T47D (cell line): ENCODE results near the gene KDM4F.

Source experiments
- DNase-seq, 2 experiments: peaks; one replicate each; pipeline versions ENCODE4 v3.0.0 to v3.0.0-alpha.2; 2011 to 2012; ENCODE audit warnings: low read depth in 1 of 2, low spot score in 1 of 2
- JUND ChIP-seq: IDR thresholded peaks from 2 replicates; pipeline ENCODE4 v1.6.1; 2012; ENCODE audit warnings: low read depth
- in situ Hi-C: cut with HindIII; loops from 2 replicates; pipeline ENCODE4 v1.10.0; 2016; ENCODE audit warnings: low sequenced_read_pairs, low pct_unique_long_range_greater_than_20kb

The KDM4F gene

GRCh38 chr11:95088946-95089619 is 39.9 kb downstream of the KDM4F start:
- in situ Hi-C loops: no loop called here
- no peak for DNase-seq
- no peak for TF ChIP-seq JUND

GRCh38 chr11:95089620-95090542 is 40.7 kb downstream of the KDM4F start, which contains the start of gene ENDOD1:
TSS of gene ENDOD1 (plus strand) at chr11:95089846. CDS start at chr11:95089928, 82 bp downstream.
- no peak for TF ChIP-seq JUND
- DNase-seq: peak; percentile 86 to 91
- in situ Hi-C loops: no loop called here

GRCh38 chr11:95091663-95092180 is 42.5 kb downstream of the KDM4F start:
- no peak for TF ChIP-seq JUND
- in situ Hi-C loops: no loop called here
- DNase-seq: no peak

- no peak for TF ChIP-seq JUND
- DNase-seq: peak; percentile 26 to 35
- in situ Hi-C loops: no loop called here
These were observed 43.5 kb downstream of the KDM4F start for GRCh38 chr11:95092549-95093324.

- in situ Hi-C loops: no loop called here
- no peak for TF ChIP-seq JUND
- DNase-seq: no peak
These were observed 44.3 kb downstream of the KDM4F start for GRCh38 chr11:95093548-95093947.

GRCh38 chr11:95095858-95096587 is 46.8 kb downstream of the KDM4F start:
- in situ Hi-C loops: no loop called here
- DNase-seq: no peak
- TF ChIP-seq JUND: no peak

GRCh38 chr11:95097209-95097608 is 48.0 kb downstream of the KDM4F start:
- DNase-seq: no peak
- in situ Hi-C loops: no loop called here
- no peak for TF ChIP-seq JUND

GRCh38 chr11:95098826-95099225 is 49.6 kb downstream of the KDM4F start:
- TF ChIP-seq JUND: no peak
- DNase-seq: no peak
- in situ Hi-C loops: no loop called here

- no peak for TF ChIP-seq JUND
- no peak for DNase-seq
- in situ Hi-C loops: no loop called here
These were observed 51.0 kb downstream of the KDM4F start for GRCh38 chr11:95100191-95100648.
